Ascending aorta (tissue), 2 donors: ENCODE measurements around the gene SPATS1. TPM values are rescaled to one million over a fixed set of nuclear protein-coding genes. Genes with fewer than 3 reads are reported as not detected.
A peak's percentile ranks its signal among the peaks of the same experiment; 100 is the strongest.

ENCODE experiments used
- DNase-seq, 2 donors: peaks; one replicate each; pipeline ENCODE4 v3.0.0-alpha.2; 2019; ENCODE audit warnings: low spot score in 2 of 2
- H3K27ac ChIP-seq, 2 donors: fragments of 200-600 bp; sonication (generic); one replicate each; pipeline ENCODE4 v1.5.1; 2016 to 2017; ENCODE audit warnings: mild to moderate bottlenecking in 1 of 2
- H3K27me3 ChIP-seq: fragments of 200-600 bp; sonication (generic); one replicate; pipeline ENCODE4 v1.5.1; 2017
- H3K36me3 ChIP-seq, 2 donors: fragments of 200-600 bp; sonication (generic); one replicate each; pipeline ENCODE4 v1.5.1; 2016
- H3K4me1 ChIP-seq, 2 donors: fragments of 200-600 bp; sonication (generic); one replicate each; pipeline ENCODE4 v1.5.1; 2016 to 2017; ENCODE audit warnings: mild to moderate bottlenecking in 1 of 2
- H3K4me3 ChIP-seq, 2 donors: fragments of 200-600 bp; sonication (generic); one replicate each; pipeline ENCODE4 v1.5.1; 2016 to 2017; ENCODE audit warnings: mild to moderate bottlenecking in 1 of 2
- H3K9me3 ChIP-seq, 2 donors: fragments of 200-600 bp; sonication (generic); one replicate each; pipeline ENCODE4 v1.5.1; 2016
- intact Hi-C: fragments of 100-400 bp; cut with DNase I; formaldehyde crosslinking; loops from one replicate; pipeline ENCODE4 v1.15.1; 2023
- total RNA-seq: library from RNA; depleted of rRNA; stranded (reverse); fragments of >200 nt; gene quantifications from one replicate; pipeline ENCODE4 v1.1.0, GENCODE V29; 2016
- TF ChIP-seq, protein P1 (sequence below), 3 experiments: fragments of 200-600 bp in 2 of 3; fragments of 450-650 bp in 1 of 3; sonication (generic) in 2 of 3; IDR thresholded peaks; one replicate each; pipeline ENCODE4 v1.5.1; 2016 to 2019; ENCODE audit warnings: antibody characterized with exemption in 3 of 3, mild to moderate bottlenecking in 1 of 3, moderate library complexity in 1 of 3

The SPATS1 gene
- total RNA-seq, 1 donor from 2014 or later = not detected

DNA sequence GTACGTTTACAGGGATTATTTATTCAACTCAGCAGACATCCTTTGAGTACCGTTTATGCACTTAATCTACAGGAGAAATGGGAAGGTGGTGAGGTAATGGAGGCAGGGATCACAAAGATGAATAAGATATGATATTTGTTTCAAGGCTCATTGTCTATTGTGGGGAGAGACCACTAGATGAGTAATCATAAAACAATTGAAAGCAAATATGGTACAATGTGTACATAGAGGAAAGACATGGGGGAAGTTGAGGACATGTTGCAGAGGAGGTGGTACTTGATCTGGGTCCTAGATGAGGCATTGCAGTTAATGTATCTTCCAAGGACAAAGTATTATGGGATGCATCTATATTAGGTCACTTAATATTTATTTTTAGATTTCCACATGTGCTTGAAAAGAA, 31.3 kb downstream of the SPATS1 start:
- no peaks in the 10 kb centered on the region for H3K4me1 ChIP-seq
- intact Hi-C loops = no loop called here
- no peak overlapping the region for H3K27ac ChIP-seq
- no peaks in the 10 kb centered on the region for H3K36me3 ChIP-seq
- no peak overlapping the region for H3K4me3 ChIP-seq
- DNase-seq = no peak
- TF ChIP-seq, protein P1, sequence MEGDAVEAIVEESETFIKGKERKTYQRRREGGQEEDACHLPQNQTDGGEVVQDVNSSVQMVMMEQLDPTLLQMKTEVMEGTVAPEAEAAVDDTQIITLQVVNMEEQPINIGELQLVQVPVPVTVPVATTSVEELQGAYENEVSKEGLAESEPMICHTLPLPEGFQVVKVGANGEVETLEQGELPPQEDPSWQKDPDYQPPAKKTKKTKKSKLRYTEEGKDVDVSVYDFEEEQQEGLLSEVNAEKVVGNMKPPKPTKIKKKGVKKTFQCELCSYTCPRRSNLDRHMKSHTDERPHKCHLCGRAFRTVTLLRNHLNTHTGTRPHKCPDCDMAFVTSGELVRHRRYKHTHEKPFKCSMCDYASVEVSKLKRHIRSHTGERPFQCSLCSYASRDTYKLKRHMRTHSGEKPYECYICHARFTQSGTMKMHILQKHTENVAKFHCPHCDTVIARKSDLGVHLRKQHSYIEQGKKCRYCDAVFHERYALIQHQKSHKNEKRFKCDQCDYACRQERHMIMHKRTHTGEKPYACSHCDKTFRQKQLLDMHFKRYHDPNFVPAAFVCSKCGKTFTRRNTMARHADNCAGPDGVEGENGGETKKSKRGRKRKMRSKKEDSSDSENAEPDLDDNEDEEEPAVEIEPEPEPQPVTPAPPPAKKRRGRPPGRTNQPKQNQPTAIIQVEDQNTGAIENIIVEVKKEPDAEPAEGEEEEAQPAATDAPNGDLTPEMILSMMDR (IDR thresholded peaks at IDR 0.05) = no peak
- H3K27me3 ChIP-seq = no peaks in the 10 kb centered on the region
- no peaks in the 10 kb centered on the region for H3K9me3 ChIP-seq

DNA sequence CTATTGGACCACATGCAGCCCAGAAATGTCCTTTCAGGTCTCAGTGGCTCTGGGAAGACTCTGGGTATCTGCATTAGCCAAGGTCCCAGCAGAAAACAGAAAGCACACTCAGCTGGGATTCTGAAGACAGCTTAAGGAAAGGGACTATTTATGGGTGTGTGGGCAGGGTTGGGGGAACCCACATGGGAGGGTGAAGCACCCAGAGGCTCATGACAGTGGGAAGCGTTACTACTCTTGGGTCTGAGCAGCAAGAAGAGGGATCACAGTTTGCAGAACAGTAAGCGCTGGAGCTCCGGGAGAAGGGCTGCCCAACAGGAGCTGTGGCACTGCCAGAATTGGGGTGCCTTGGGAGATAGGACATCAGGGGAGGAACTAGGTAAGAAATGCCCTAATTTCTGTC, 32.6 kb downstream of the SPATS1 start:
- no peaks in the 10 kb centered on the region for H3K36me3 ChIP-seq
- H3K4me1 ChIP-seq = no peaks in the 10 kb centered on the region
- H3K9me3 ChIP-seq = no peaks in the 10 kb centered on the region
- no peak overlapping the region for H3K27ac ChIP-seq
- intact Hi-C loops = no loop called here
- H3K4me3 ChIP-seq = no peak overlapping the region
- DNase-seq = no peak
- TF ChIP-seq, protein P1 (IDR thresholded peaks at IDR 0.05) = no peak
- no peaks in the 10 kb centered on the region for H3K27me3 ChIP-seq

DNA sequence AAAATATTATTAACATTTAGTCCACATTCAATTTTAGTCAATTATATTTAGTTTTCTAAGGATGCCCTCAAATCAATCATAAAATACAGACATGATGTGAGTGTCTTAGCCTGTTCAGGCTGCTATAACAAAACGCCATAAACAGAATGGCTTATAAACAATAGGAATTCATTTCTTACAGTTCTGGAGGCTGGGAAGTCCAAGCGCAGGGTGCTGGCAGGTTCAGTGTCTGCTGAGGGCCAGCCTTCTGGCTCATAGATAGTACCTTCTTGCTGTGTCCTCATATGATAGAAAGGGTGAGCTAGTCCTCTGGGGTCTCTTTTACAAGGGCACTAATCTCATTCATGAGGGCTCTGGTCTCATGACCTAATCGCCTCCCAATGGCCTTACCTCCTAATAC, 35.0 kb downstream of the SPATS1 start:
- no peaks in the 10 kb centered on the region for H3K36me3 ChIP-seq
- TF ChIP-seq, protein P1 (IDR thresholded peaks at IDR 0.05) = no peak
- no peaks in the 10 kb centered on the region for H3K4me1 ChIP-seq
- no peaks in the 10 kb centered on the region for H3K27me3 ChIP-seq
- no peak overlapping the region for H3K27ac ChIP-seq
- no peaks in the 10 kb centered on the region for H3K9me3 ChIP-seq
- DNase-seq = no peak
- no peak overlapping the region for H3K4me3 ChIP-seq
- intact Hi-C loops = no loop called here

DNA sequence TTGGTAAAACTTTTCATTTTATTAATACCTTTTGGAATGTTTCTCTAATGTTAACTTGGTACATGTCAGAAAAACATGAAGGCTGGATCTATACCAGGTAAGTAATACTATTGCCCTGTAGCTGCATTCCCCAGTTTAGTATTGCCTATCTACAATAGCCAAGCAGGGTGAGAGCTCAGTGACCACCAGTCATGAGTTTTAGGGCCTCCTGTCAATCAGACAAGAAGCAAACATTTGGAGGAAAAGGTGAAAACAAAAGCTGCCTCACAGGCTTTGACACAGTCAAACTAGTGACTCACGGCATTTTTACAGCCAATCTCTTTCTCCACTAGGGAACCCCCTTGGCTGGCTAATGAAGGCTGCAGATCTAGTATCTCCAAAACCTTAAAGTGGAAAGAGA, 35.5 kb downstream of the SPATS1 start:
- DNase-seq = no peak
- TF ChIP-seq, protein P1 (IDR thresholded peaks at IDR 0.05) = no peak
- Histone ChIP-seq H3K36me3 (no peaks in the 10 kb centered on the region), H3K9me3 (no peaks in the 10 kb centered on the region), H3K27me3 (no peaks in the 10 kb centered on the region), H3K4me3 (no peak overlapping the region), H3K27ac (no peak overlapping the region), H3K4me1 (no peaks in the 10 kb centered on the region)
- intact Hi-C loops = no loop called here

DNA sequence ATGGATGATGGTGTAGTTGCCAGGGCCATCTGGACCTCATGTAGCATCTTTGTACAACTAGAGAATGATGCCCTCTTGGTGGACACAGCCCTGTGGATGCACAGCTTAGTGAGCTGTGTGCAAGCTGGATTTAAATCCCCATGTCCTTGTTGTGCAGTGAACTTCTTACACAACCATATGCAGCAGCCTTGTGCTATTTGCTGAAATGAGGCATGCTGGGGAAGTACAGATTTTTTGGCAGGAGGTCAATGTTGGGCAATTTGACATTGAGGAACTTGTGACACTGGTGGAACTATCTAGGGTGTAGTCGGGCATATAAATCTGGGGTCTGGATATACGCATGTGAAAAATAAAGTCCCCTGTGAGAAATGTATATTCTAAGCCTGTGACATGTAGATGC, 39.3 kb downstream of the SPATS1 start:
- H3K27ac ChIP-seq = no peak overlapping the region

More for the DNA sequence above, 39.3 kb downstream of the SPATS1 start:
- H3K4me1 ChIP-seq = peaks cover 0 to 2% of the 10 kb centered on the region in 2 donors
- no peaks in the 10 kb centered on the region for H3K27me3 ChIP-seq
- intact Hi-C loops = loop anchor here (10.0 kb wide), 1 partner anchor 1943 kb away; no protein-coding TSS in a partner anchor
- TF ChIP-seq, protein P1 (IDR thresholded peaks at IDR 0.05) = no peak
- no peaks in the 10 kb centered on the region for H3K9me3 ChIP-seq
- no peaks in the 10 kb centered on the region for H3K36me3 ChIP-seq
- peak in 1 of 2 donors; percentile 67 for DNase-seq
- H3K4me3 ChIP-seq = no peak overlapping the region
